GM10266 (cell line): ENCODE measurements around the gene SH3PXD2A.
A peak's percentile ranks its signal among the peaks of the same experiment; 100 is the strongest.

ENCODE experiments used
- DNase-seq: peaks from one replicate; pipeline ENCODE4 v3.0.0; 2012; ENCODE audit errors: extremely low spot score
- TF ChIP-seq, protein P1 (sequence below): IDR thresholded peaks from 2 replicates; pipeline ENCODE4 v1.5.1; 2012; ENCODE audit warnings: mild to moderate bottlenecking, low read depth; ENCODE audit not compliant: control insufficient read depth, insufficient read depth; ENCODE audit errors: missing control alignments

The SH3PXD2A gene

GRCh38 chr10:103659674-103660363 lies 195.6 kb downstream of the SH3PXD2A start:
- DNase-seq: peak; percentile 94
- TF ChIP-seq, protein P1, sequence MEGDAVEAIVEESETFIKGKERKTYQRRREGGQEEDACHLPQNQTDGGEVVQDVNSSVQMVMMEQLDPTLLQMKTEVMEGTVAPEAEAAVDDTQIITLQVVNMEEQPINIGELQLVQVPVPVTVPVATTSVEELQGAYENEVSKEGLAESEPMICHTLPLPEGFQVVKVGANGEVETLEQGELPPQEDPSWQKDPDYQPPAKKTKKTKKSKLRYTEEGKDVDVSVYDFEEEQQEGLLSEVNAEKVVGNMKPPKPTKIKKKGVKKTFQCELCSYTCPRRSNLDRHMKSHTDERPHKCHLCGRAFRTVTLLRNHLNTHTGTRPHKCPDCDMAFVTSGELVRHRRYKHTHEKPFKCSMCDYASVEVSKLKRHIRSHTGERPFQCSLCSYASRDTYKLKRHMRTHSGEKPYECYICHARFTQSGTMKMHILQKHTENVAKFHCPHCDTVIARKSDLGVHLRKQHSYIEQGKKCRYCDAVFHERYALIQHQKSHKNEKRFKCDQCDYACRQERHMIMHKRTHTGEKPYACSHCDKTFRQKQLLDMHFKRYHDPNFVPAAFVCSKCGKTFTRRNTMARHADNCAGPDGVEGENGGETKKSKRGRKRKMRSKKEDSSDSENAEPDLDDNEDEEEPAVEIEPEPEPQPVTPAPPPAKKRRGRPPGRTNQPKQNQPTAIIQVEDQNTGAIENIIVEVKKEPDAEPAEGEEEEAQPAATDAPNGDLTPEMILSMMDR: no peak

DNA sequence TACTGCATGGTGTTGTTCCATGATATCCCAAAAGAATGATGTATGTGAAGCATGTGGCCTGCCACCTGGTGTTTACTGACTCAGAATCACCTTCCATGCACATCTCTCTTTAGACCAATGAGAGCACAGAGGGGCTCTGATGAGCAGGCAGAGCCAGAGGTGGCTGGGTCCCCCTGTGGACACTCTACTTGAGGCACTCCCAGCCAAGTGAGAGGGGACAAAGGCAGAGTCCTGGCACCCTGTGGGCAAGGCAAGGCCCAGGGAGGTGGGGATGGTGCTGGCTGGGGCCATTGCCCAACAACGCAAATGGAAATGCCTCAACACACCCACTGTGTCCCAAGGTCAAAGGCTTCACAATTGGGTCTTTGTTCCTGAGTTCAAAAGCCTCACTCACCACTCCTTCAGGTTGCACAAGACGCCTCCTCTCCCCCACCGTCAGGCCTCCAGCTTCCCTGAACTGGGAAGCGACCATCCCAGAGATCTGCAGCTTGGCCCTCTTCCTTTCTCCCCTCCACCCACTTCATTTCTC lies 197.3 kb downstream of the SH3PXD2A start:
- TF ChIP-seq, protein P1: no peak
- no peak for DNase-seq

- TF ChIP-seq, protein P1: no peak
- DNase-seq: no peak
These were observed 198.2 kb downstream of the SH3PXD2A start for GRCh38 chr10:103657061-103657591.

DNA sequence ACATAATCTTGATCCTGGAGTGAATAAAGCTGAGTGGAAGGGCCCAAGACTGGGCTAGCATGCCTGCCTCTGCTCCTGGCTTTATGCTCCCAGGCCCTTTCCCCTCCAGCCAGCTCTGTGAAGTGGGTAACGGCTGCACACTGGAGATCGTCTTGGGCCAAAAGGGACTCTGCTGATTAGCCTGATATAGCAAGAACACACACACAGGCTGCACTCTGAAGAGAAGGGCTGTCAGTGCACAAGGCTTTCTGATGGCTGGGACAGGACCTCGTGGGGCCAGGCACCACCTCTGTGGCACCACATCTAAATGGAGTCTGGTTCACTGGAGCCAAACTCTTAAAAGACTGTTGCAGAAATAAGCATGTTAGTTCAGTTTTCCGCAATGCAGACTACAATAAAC lies 200.5 kb downstream of the SH3PXD2A start:
- DNase-seq: no peak
- TF ChIP-seq, protein P1: no peak

DNA sequence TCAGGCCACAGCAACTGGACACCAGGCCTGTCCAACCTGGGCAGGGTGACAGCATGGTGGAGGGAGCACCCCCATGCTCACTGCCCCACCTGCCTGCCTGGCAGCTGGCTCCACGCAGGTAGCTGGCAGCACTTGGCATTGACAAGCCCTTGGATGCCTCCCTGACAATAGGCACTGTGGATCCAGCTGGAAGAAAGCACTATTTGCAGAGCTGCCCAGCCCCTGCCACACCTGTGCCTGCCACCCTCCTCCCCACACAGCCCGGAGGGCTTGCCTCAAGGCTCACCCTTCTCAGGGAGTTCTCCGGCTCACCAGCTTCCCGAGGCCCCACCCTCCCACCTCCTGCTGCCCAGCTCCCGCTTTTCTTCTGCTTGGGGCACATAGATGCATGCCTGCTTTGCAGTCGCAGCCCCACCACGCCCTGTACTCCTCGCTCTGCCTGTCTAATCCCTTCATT lies 201.8 kb downstream of the SH3PXD2A start:
- TF ChIP-seq, protein P1: no peak

GRCh38 chr10:103652599-103653281 lies 202.6 kb downstream of the SH3PXD2A start:
- TF ChIP-seq, protein P1: no peak
- DNase-seq: no peak

More for the DNA sequence above, 201.8 kb downstream of the SH3PXD2A start:
- DNase-seq: no peak

DNA sequence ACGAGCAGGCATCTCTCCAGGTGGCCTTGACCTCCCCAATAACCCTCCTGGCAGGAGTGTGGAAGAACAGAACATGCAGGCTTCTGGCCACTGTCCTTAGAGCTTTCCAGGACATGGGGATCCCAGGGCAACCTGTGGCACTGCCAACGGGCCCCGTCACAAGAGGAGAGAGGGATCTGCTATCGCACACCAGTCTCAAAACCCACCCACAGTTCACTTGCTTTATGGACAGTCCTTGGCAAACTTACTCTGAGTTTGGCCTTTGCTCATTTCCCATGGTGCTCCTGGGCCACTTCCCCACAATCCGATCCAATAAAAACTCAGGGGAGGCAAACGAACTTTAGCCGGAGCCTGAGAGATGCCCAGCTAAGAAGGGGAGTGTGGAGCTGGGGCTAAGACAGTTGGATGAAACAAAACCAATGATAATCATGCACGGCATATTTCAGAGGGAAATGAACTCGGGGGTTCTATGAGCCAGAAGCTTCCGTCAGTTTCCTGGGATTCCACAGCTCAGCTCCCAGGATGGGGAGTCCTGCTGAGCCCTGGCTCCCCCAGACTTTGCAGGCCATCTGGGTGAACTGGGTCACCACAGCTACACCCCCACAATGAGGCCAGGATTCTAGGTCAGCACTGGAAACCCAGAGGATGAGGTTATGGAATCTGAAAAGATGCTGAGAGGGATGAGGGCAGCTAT lies 203.4 kb downstream of the SH3PXD2A start:
- TF ChIP-seq, protein P1: no peak
- no peak for DNase-seq
